HuH-7.5 (cell line): ENCODE data around the gene TM4SF20.
"Not testable (repeated sequence)": the region's sequence is repeated elsewhere in the genome, so short reads cannot be mapped to it uniquely, and the experiment has no call there.

Experiments
- DNase-seq: peaks from one replicate; pipeline ENCODE4 v3.0.0; 2011; ENCODE audit warnings: low spot score

TM4SF20 gene

GRCh38 chr2:227398684-227399670 lies 19.9 kb upstream of the TM4SF20 start:
- DNase-seq: no peak

GRCh38 chr2:227397562-227397961 lies 18.5 kb upstream of the TM4SF20 start:
- no peak for DNase-seq

- no peak for DNase-seq
Measured at GRCh38 chr2:227395556-227395955, 16.4 kb upstream of the TM4SF20 start.

GRCh38 chr2:227394401-227394800 lies 15.3 kb upstream of the TM4SF20 start:
- no peak for DNase-seq

- no peak for DNase-seq
Measured at GRCh38 chr2:227390468-227391256, 11.6 kb upstream of the TM4SF20 start.

GRCh38 chr2:227389661-227390060 lies 10.6 kb upstream of the TM4SF20 start:
- no peak for DNase-seq

GRCh38 chr2:227389231-227389630 lies 10.1 kb upstream of the TM4SF20 start:
- DNase-seq: no peak

GRCh38 chr2:227388537-227389011 lies 9.5 kb upstream of the TM4SF20 start:
- DNase-seq: no peak

- DNase-seq: not testable (repeated sequence)
Measured at GRCh38 chr2:227387583-227387982, 8.5 kb upstream of the TM4SF20 start, which contains the start of gene SCYGR1. Gene SCYGR1, minus strand, starts transcription at chr2:227387949. Its CDS starts 0 bp downstream, at chr2:227387949.

- no peak for DNase-seq
Measured at GRCh38 chr2:227386630-227387029, 7.5 kb upstream of the TM4SF20 start.

GRCh38 chr2:227383686-227384085 lies 4.6 kb upstream of the TM4SF20 start:
- DNase-seq: no peak

- not testable (repeated sequence) for DNase-seq
Measured at GRCh38 chr2:227382241-227382835, 3.2 kb upstream of the TM4SF20 start.

GRCh38 chr2:227378371-227378782 lies 729 bp downstream of the TM4SF20 start:
- DNase-seq: no peak

- no peak for DNase-seq
Measured at GRCh38 chr2:227377467-227378351, 1.4 kb downstream of the TM4SF20 start.

GRCh38 chr2:227376656-227377396 lies 2.3 kb downstream of the TM4SF20 start:
- no peak for DNase-seq

GRCh38 chr2:227374158-227374557 lies 4.9 kb downstream of the TM4SF20 start:
- DNase-seq: no peak

- no peak for DNase-seq
Measured at GRCh38 chr2:227373389-227373788, 5.7 kb downstream of the TM4SF20 start.

- DNase-seq: no peak
Measured at GRCh38 chr2:227370791-227371312, 8.3 kb downstream of the TM4SF20 start.

GRCh38 chr2:227370092-227370491 lies 9.0 kb downstream of the TM4SF20 start:
- no peak for DNase-seq

GRCh38 chr2:227368574-227368973 lies 10.5 kb downstream of the TM4SF20 start:
- no peak for DNase-seq
